K562 (cell line): ENCODE results near the gene ERAL1. TPM values are rescaled to one million over a fixed set of nuclear protein-coding genes. Genes with fewer than 3 reads are reported as not detected.

Experiments used
- ARID1B ChIP-seq: fragments of 450-650 bp; IDR thresholded peaks from 2 replicates; pipeline ENCODE4 v1.6.1; 2016; ENCODE audit warnings: antibody characterized with exemption, mild to moderate bottlenecking, inconsistent platforms
- BCOR ChIP-seq: fragments of 450-650 bp; IDR thresholded peaks from 2 replicates; pipeline ENCODE4 v1.6.1; 2016
- BRCA1 ChIP-seq, 2 experiments: fragments of 450-650 bp in 1 of 2; sonication (generic) in 1 of 2; formaldehyde crosslinking in 1 of 2; IDR thresholded peaks; 2 replicates each; pipeline versions ENCODE4 v1.5.0 to v1.6.1; 2017 to 2020; ENCODE audit warnings: mild to moderate bottlenecking in 1 of 2, missing genetic modification reagents in 1 of 2
- DPF2 ChIP-seq: fragments of 450-650 bp; IDR thresholded peaks from 2 replicates; pipeline ENCODE4 v1.6.1; 2016
- HDAC3 ChIP-seq: fragments of 450-650 bp; IDR thresholded peaks from 2 replicates; pipeline ENCODE4 v1.6.1; 2018; ENCODE audit warnings: borderline replicate concordance, mild to moderate bottlenecking, moderate library complexity; ENCODE audit not compliant: partially characterized antibody
- HSF4 ChIP-seq: fragments of 250-450 bp; sonication (Bioruptor Pico); IDR thresholded peaks from 2 replicates; pipeline ENCODE4 v2.1.2; 2022; ENCODE audit warnings: mild to moderate bottlenecking, moderate library complexity, borderline replicate concordance
- JUNB ChIP-seq: fragments of 450-650 bp; formaldehyde crosslinking; conservative IDR thresholded peaks from 2 replicates; pipeline ENCODE4 v1.4.0; 2020; ENCODE audit warnings: mild to moderate bottlenecking
- NR2F6 ChIP-seq: fragments of 450-650 bp; formaldehyde crosslinking; IDR thresholded peaks from 2 replicates; pipeline ENCODE4 v1.4.0; 2020; ENCODE audit warnings: mild to moderate bottlenecking
- PCBP1 ChIP-seq: fragments of 200-400 bp; formaldehyde crosslinking; IDR thresholded peaks from 2 replicates; pipeline ENCODE4 v1.6.1; 2018; ENCODE audit warnings: mild to moderate bottlenecking, low read depth, low read length; ENCODE audit not compliant: poor library complexity, severe bottlenecking
- RBM15 ChIP-seq: fragments of 200-400 bp; formaldehyde crosslinking; IDR thresholded peaks from 2 replicates; pipeline ENCODE4 v1.6.1; 2018; ENCODE audit warnings: mild to moderate bottlenecking, low read length, moderate library complexity; ENCODE audit not compliant: insufficient read depth
- RUNX1 ChIP-seq: sonication (generic); IDR thresholded peaks from 2 replicates; pipeline ENCODE4 v1.6.1; 2016; ENCODE audit warnings: antibody characterized with exemption, low read depth
- SMARCA4 ChIP-seq: fragments of 450-650 bp; IDR thresholded peaks from 2 replicates; pipeline ENCODE4 v1.6.1; 2016
- SREBF1 ChIP-seq: fragments of 150-350 bp; IDR thresholded peaks from 2 replicates; pipeline ENCODE4 v1.6.1; 2014; ENCODE audit warnings: antibody characterized with exemption, low read depth, low read length, borderline replicate concordance
- ZNF23 ChIP-seq: fragments of 250-450 bp; sonication (Bioruptor Pico); IDR thresholded peaks from 2 replicates; pipeline ENCODE4 v1.4.0; 2020; ENCODE audit warnings: mild to moderate bottlenecking
- ZNF232 ChIP-seq: sonication (generic); formaldehyde crosslinking; IDR thresholded peaks from 2 replicates; pipeline ENCODE4 v1.8.0; 2022; ENCODE audit warnings: mild to moderate bottlenecking, missing genetic modification reagents
- ZNF316 ChIP-seq: fragments of 450-650 bp; IDR thresholded peaks from 2 replicates; pipeline ENCODE4 v1.6.1; 2016
- ZNF41 ChIP-seq: fragments of 250-450 bp; sonication (Bioruptor Pico); conservative IDR thresholded peaks from 2 replicates; pipeline ENCODE4 v1.4.0; 2020; ENCODE audit warnings: mild to moderate bottlenecking
- ZNF431 ChIP-seq: sonication (generic); formaldehyde crosslinking; IDR thresholded peaks from 2 replicates; pipeline ENCODE4 v1.8.0; 2022; ENCODE audit warnings: mild to moderate bottlenecking, missing genetic modification reagents
- polyA plus RNA-seq, 8 experiments: library from polyadenylated mRNA; depleted of rRNA in 4 of 8; stranded (reverse) in 5 of 8; unstranded in 3 of 8; fragments of >200 nt; fragmentation: Nextera tagmentation in 2 of 8; fragmentation: Illumina TruSeq in 1 of 8; extraction: Ambion mirVana in 2 of 8; extraction: Trizol in 1 of 8; gene quantifications; 2 replicates each; pipeline versions ENCODE4 v1.2.1 to v1.2.3, GENCODE V29; 2011 to 2014; ENCODE audit warnings: inconsistent platforms in 1 of 8, missing spikeins in 1 of 8
- total RNA-seq, 7 experiments: library from RNA; depleted of rRNA in 6 of 7; stranded (reverse); fragments of >200 nt in 6 of 7; fragmentation: Illumina TruSeq in 2 of 7; extraction: Trizol in 2 of 7; gene quantifications; 2 replicates each; pipeline versions ENCODE4 v1.2.1 to v1.2.3, GENCODE V29; 2011 to 2021; ENCODE audit warnings: low replicate concordance in 1 of 7
- TF ChIP-seq, protein P1 (sequence below): fragments of 450-650 bp; formaldehyde crosslinking; conservative IDR thresholded peaks from 2 replicates; pipeline ENCODE4 v1.4.0; 2022; ENCODE audit warnings: mild to moderate bottlenecking, missing genetic modification characterization
- TF ChIP-seq, protein P2 (sequence below), 2 experiments: fragments of 450-650 bp; formaldehyde crosslinking in 1 of 2; IDR thresholded peaks; 2 replicates each; pipeline versions ENCODE4 v1.4.0 to v1.6.1; 2014 to 2020; ENCODE audit warnings: mild to moderate bottlenecking in 2 of 2, borderline replicate concordance in 1 of 2, low read depth in 1 of 2

Gene ERAL1
- total and polyA plus RNA-seq, 9 of the 15 experiments (the other 6 are each of a cell fraction or from before 2014, with no cell fraction given), result 37.5 to 351 (median 106) TPM

DNA sequence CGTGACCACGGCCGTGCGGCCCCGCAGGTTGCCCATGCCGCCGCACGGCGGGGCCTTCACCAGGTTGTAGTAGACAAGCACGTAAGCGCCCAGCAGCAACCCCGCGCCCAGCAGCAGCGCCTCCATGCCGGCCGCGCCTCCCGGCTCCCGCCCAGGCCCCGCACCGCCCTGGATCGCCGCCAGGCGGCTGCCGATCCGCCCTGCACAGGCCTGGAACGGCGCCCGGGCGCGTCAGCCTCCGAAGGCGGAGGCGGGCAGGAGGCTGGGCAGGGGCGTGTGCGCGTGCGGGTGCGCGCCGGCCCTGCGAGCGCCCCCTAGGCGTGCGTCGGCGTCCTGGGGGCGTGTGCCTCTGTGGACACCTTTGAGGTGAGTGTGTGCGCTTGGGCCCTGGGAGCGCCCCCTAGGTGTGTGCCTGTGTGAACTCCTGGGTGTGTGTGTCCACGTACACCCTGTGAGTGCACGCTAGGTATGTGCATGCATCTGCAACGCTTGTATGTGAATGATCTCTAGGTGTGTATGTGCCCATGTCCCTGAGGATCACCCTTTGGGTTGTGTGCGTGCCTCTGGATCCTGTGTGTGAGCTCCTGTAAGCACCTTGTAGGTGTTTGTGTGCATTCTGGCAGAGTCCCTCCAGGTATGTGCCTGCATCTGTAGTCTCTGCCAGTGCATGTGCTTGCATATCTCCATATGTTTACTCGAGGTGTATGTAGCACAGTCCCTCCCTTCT is 48.2 kb downstream of the ERAL1 start, which contains the start of gene DHRS13 (continued):
- TF ChIP-seq, protein P1, sequence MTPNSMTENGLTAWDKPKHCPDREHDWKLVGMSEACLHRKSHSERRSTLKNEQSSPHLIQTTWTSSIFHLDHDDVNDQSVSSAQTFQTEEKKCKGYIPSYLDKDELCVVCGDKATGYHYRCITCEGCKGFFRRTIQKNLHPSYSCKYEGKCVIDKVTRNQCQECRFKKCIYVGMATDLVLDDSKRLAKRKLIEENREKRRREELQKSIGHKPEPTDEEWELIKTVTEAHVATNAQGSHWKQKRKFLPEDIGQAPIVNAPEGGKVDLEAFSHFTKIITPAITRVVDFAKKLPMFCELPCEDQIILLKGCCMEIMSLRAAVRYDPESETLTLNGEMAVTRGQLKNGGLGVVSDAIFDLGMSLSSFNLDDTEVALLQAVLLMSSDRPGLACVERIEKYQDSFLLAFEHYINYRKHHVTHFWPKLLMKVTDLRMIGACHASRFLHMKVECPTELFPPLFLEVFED (CRISPR knock-in tag), result no peak
- TF ChIP-seq ZNF316, result no peak
- TF ChIP-seq BCOR, result 0 out of 2 replicates have a peak, but pooled peaks have one; percentile 14
- no peak for TF ChIP-seq BRCA1 (IDR thresholded peaks at IDR 0.05)
- no peak for TF ChIP-seq BRCA1 (CRISPR knock-in tag; IDR thresholded peaks at IDR 0.05)
- TF ChIP-seq, protein P2, sequence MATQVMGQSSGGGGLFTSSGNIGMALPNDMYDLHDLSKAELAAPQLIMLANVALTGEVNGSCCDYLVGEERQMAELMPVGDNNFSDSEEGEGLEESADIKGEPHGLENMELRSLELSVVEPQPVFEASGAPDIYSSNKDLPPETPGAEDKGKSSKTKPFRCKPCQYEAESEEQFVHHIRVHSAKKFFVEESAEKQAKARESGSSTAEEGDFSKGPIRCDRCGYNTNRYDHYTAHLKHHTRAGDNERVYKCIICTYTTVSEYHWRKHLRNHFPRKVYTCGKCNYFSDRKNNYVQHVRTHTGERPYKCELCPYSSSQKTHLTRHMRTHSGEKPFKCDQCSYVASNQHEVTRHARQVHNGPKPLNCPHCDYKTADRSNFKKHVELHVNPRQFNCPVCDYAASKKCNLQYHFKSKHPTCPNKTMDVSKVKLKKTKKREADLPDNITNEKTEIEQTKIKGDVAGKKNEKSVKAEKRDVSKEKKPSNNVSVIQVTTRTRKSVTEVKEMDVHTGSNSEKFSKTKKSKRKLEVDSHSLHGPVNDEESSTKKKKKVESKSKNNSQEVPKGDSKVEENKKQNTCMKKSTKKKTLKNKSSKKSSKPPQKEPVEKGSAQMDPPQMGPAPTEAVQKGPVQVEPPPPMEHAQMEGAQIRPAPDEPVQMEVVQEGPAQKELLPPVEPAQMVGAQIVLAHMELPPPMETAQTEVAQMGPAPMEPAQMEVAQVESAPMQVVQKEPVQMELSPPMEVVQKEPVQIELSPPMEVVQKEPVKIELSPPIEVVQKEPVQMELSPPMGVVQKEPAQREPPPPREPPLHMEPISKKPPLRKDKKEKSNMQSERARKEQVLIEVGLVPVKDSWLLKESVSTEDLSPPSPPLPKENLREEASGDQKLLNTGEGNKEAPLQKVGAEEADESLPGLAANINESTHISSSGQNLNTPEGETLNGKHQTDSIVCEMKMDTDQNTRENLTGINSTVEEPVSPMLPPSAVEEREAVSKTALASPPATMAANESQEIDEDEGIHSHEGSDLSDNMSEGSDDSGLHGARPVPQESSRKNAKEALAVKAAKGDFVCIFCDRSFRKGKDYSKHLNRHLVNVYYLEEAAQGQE (IDR thresholded peaks at IDR 0.05; ENCODE audit: borderline replicate concordance), result peak; percentile 91
- TF ChIP-seq, protein P2 (CRISPR knock-in tag; IDR thresholded peaks at IDR 0.05; ENCODE audit: low read depth), result peak; percentile 86
- TF ChIP-seq ZNF232 (CRISPR knock-in tag), result 0 out of 2 replicates have a peak, but pooled peaks have one; percentile 3
- TF ChIP-seq RBM15, result no peak
- TF ChIP-seq HDAC3, result no peak
- TF ChIP-seq SREBF1, result peak; percentile 26; the same call in 1 of the 2 replicates
- TF ChIP-seq SMARCA4, result no peak
- TF ChIP-seq ZNF23 (CRISPR knock-in tag), result no peak
- peak; percentile 44; the same call in 1 of the 2 replicates for TF ChIP-seq RUNX1
- TF ChIP-seq DPF2, result 0 out of 2 replicates have a peak, but pooled peaks have one; percentile 44
- 0 out of 2 replicates have a peak, but pooled peaks have one; percentile 18 for TF ChIP-seq ARID1B
- peak; percentile 82 for TF ChIP-seq PCBP1
- no peak for TF ChIP-seq NR2F6 (CRISPR knock-in tag)
- TF ChIP-seq ZNF41 (CRISPR knock-in tag), result 0 out of 2 replicates have a peak, but pooled peaks have one; percentile 67
- no peak for TF ChIP-seq HSF4 (CRISPR knock-in tag)
- TF ChIP-seq JUNB, result no peak
- no peak; the same call in 1 of the 2 replicates for TF ChIP-seq ZNF431 (CRISPR knock-in tag)
